Trophoblast cell (in vitro differentiated cells and primary cell): Measurements from ENCODE around the gene PLXND1.
A peak's percentile ranks its signal among the peaks of the same experiment; 100 is the strongest.

Experiments
- DNase-seq, 2 donors: peaks; one replicate each; pipeline ENCODE4 v3.0.0-alpha.2; 2016
- H2AFZ ChIP-seq: 2 replicates; pipeline ENCODE4 v1.6.1; 2013; ENCODE audit warnings: low read length, moderate library complexity, mild to moderate bottlenecking; ENCODE audit not compliant: insufficient read depth, poor library complexity
- H2AK5ac ChIP-seq: 2 replicates; pipeline ENCODE4 v1.6.1; 2013; ENCODE audit warnings: mild to moderate bottlenecking, low read length
- H2BK120ac ChIP-seq: 2 replicates; pipeline ENCODE4 v1.6.1; 2013; ENCODE audit warnings: low read length, mild to moderate bottlenecking, moderate library complexity; ENCODE audit not compliant: insufficient read depth, poor library complexity
- H2BK12ac ChIP-seq: 2 replicates; pipeline ENCODE4 v1.6.1; 2013; ENCODE audit warnings: mild to moderate bottlenecking, low read length, moderate library complexity
- H2BK5ac ChIP-seq: 2 replicates; pipeline ENCODE4 v1.6.1; 2013; ENCODE audit warnings: low read length, low read depth, moderate library complexity, mild to moderate bottlenecking; ENCODE audit not compliant: poor library complexity
- H3K14ac ChIP-seq: 2 replicates; pipeline ENCODE4 v1.6.1; 2013; ENCODE audit warnings: mild to moderate bottlenecking, low read length
- H3K18ac ChIP-seq: 2 replicates; pipeline ENCODE4 v1.6.1; 2013; ENCODE audit warnings: mild to moderate bottlenecking, low read length
- H3K23ac ChIP-seq: 2 replicates; pipeline ENCODE4 v1.6.1; 2013; ENCODE audit warnings: low read length
- H3K27ac ChIP-seq: 2 replicates; pipeline ENCODE4 v1.5.1; 2013; ENCODE audit warnings: low read depth, mild to moderate bottlenecking, inconsistent platforms, low read length, moderate library complexity
- H3K27me3 ChIP-seq: 2 replicates; pipeline ENCODE4 v1.6.1; 2013; ENCODE audit warnings: inconsistent platforms, mild to moderate bottlenecking, low read length, moderate library complexity; ENCODE audit not compliant: insufficient read depth
- H3K36me3 ChIP-seq, 2 experiments: 1 replicate in 1 of 2; 2 replicates in 1 of 2; pipeline ENCODE4 v1.6.1; 2013; ENCODE audit warnings: low read length in 2 of 2, mild to moderate bottlenecking in 2 of 2, moderate library complexity in 1 of 2; ENCODE audit not compliant: insufficient read depth in 2 of 2, control insufficient read depth in 1 of 2
- H3K4ac ChIP-seq: 2 replicates; pipeline ENCODE4 v1.6.1; 2013; ENCODE audit warnings: low read depth, mild to moderate bottlenecking, low read length, moderate library complexity
- H3K4me1 ChIP-seq, 2 experiments: 1 replicate in 1 of 2; 2 replicates in 1 of 2; pipeline ENCODE4 v1.6.1; 2013; ENCODE audit warnings: low read length in 2 of 2, mild to moderate bottlenecking in 2 of 2, moderate library complexity in 1 of 2; ENCODE audit not compliant: insufficient read depth in 2 of 2, control insufficient read depth in 1 of 2
- H3K4me2 ChIP-seq: 2 replicates; pipeline ENCODE4 v1.6.1; 2013; ENCODE audit warnings: inconsistent platforms, mild to moderate bottlenecking, low read length, moderate library complexity
- H3K4me3 ChIP-seq: 2 replicates; pipeline ENCODE4 v1.5.1; 2013; ENCODE audit warnings: mild to moderate bottlenecking, low read depth, low read length, inconsistent platforms
- H3K79me1 ChIP-seq: one replicate; pipeline ENCODE4 v1.6.1; 2013; ENCODE audit warnings: low read length
- H3K79me2 ChIP-seq: 2 replicates; pipeline ENCODE4 v1.6.1; 2013; ENCODE audit warnings: low read length, mild to moderate bottlenecking; ENCODE audit not compliant: control insufficient read depth, insufficient read depth, poor library complexity
- H3K9ac ChIP-seq: 2 replicates; pipeline ENCODE4 v1.6.1; 2013; ENCODE audit warnings: mild to moderate bottlenecking, low read length
- H3K9me3 ChIP-seq: 2 replicates; pipeline ENCODE4 v1.6.1; 2013; ENCODE audit warnings: low read depth, mild to moderate bottlenecking, control low read depth, inconsistent platforms, low read length; ENCODE audit not compliant: insufficient read depth
- H4K12ac ChIP-seq: 2 replicates; pipeline ENCODE4 v1.6.1; 2013; ENCODE audit warnings: low read depth, mild to moderate bottlenecking, low read length, moderate library complexity
- H4K8ac ChIP-seq: 2 replicates; pipeline ENCODE4 v1.6.1; 2013; ENCODE audit warnings: low read depth, mild to moderate bottlenecking, low read length, moderate library complexity
- H4K91ac ChIP-seq: one replicate; pipeline ENCODE4 v1.6.1; 2013; ENCODE audit warnings: low read depth, mild to moderate bottlenecking, low read length, moderate library complexity
- WGBS: extraction: QIAGEN DNeasy Blood & Tissue Kit; methylation state at CpG from one replicate; pipeline ENCODE4 v1.1.7; 2013; ENCODE audit warnings: missing lambda C conversion rate; ENCODE audit not compliant: insufficient read length, insufficient coverage; ENCODE audit errors: extremely low coverage; 5-methylcytosine and 5-hydroxymethylcytosine counted together

Gene PLXND1

GRCh38 chr3:129554356-129555152 lies 51.9 kb downstream of the PLXND1 start:
- Histone ChIP-seq H3K4me2 (no peak overlapping the region), H4K91ac (no peak overlapping the region)

GRCh38 chr3:129553719-129554118 lies 52.8 kb downstream of the PLXND1 start:
- peaks cover 9% of the 10 kb centered on the region for H3K79me1 ChIP-seq
- no peaks in the 10 kb centered on the region for H3K27me3 ChIP-seq
- no peak overlapping the region for H2BK5ac ChIP-seq
- no peak overlapping the region for H4K8ac ChIP-seq
- H3K23ac ChIP-seq = no peak overlapping the region
- peaks cover 39 to 40% of the 10 kb centered on the region in 2 experiments for H3K36me3 ChIP-seq
- no peak overlapping the region for H2BK120ac ChIP-seq
- H3K14ac ChIP-seq = no peak overlapping the region
- H2AK5ac ChIP-seq = no peak overlapping the region
- WGBS = no CpG with 5 or more reads among the region's 15 CpGs
- H3K4me2 ChIP-seq = no peak overlapping the region
- no peak overlapping the region for H4K91ac ChIP-seq
- H3K4me3 ChIP-seq = no peak overlapping the region
- peak in 1 of 2 donors; percentile 33 for DNase-seq
- H3K9me3 ChIP-seq = no peaks in the 10 kb centered on the region
- peaks cover 2% of the 10 kb centered on the region for H3K79me2 ChIP-seq
- no peak overlapping the region for H2BK12ac ChIP-seq
- peaks cover 13 to 15% of the 10 kb centered on the region in 2 experiments for H3K4me1 ChIP-seq
- H4K12ac ChIP-seq = no peak overlapping the region
- no peak overlapping the region for H3K4ac ChIP-seq
- H3K9ac ChIP-seq = no peak overlapping the region
- H3K18ac ChIP-seq = no peak overlapping the region
- H3K27ac ChIP-seq = no peak overlapping the region
- H2AFZ ChIP-seq = no peak overlapping the region

More at GRCh38 chr3:129554356-129555152, 51.9 kb downstream of the PLXND1 start:
- Histone ChIP-seq H3K27ac (no peak overlapping the region), H3K9ac (no peak overlapping the region), H3K4me1 (peaks cover 6 to 13% of the 10 kb centered on the region in 2 experiments), H2BK12ac (no peak overlapping the region), H3K23ac (no peak overlapping the region), H3K4ac (no peak overlapping the region), H2BK5ac (no peak overlapping the region), H3K4me3 (no peak overlapping the region), H4K8ac (no peak overlapping the region), H2AFZ (no peak overlapping the region), H3K79me1 (peaks cover 3% of the 10 kb centered on the region), H3K14ac (no peak overlapping the region), H3K9me3 (no peaks in the 10 kb centered on the region), H2BK120ac (no peak overlapping the region), H4K12ac (no peak overlapping the region), H3K18ac (no peak overlapping the region), H3K36me3 (peaks cover 47 to 48% of the 10 kb centered on the region in 2 experiments), H2AK5ac (no peak overlapping the region), H3K27me3 (no peaks in the 10 kb centered on the region), H3K79me2 (no peaks in the 10 kb centered on the region)
- no CpG with 5 or more reads among the region's 13 CpGs for WGBS
- no peak for DNase-seq

GRCh38 chr3:129553171-129553570 lies 53.3 kb downstream of the PLXND1 start:
- Histone ChIP-seq H3K4me1 (peaks cover 14 to 16% of the 10 kb centered on the region in 2 experiments), H4K12ac (no peak overlapping the region), H3K9me3 (no peaks in the 10 kb centered on the region), H3K27me3 (no peaks in the 10 kb centered on the region), H2AFZ (no peak overlapping the region), H3K18ac (no peak overlapping the region), H3K23ac (no peak overlapping the region), H3K79me2 (peaks cover 2% of the 10 kb centered on the region), H4K91ac (no peak overlapping the region), H2BK5ac (no peak overlapping the region), H2BK120ac (no peak overlapping the region), H3K4me3 (no peak overlapping the region), H3K27ac (no peak overlapping the region), H3K79me1 (peaks cover 13% of the 10 kb centered on the region), H3K36me3 (peaks cover 34% of the 10 kb centered on the region in 2 experiments), H3K14ac (no peak overlapping the region), H3K9ac (no peak overlapping the region), H2BK12ac (no peak overlapping the region), H3K4me2 (no peak overlapping the region), H4K8ac (no peak overlapping the region), H3K4ac (no peak overlapping the region), H2AK5ac (no peak overlapping the region)
- DNase-seq = no peak
- WGBS = no CpG with 5 or more reads among the region's 6 CpGs

GRCh38 chr3:129552287-129553050 lies 54.0 kb downstream of the PLXND1 start:
- no peak overlapping the region for H3K4me3 ChIP-seq
- no peak overlapping the region for H3K18ac ChIP-seq
- no peak overlapping the region for H3K23ac ChIP-seq
- no peak overlapping the region for H4K12ac ChIP-seq
- no peaks in the 10 kb centered on the region for H3K9me3 ChIP-seq
- no peak overlapping the region for H3K4ac ChIP-seq
- DNase-seq = no peak
- H2BK120ac ChIP-seq = no peak overlapping the region
- H3K4me1 ChIP-seq = peaks cover 14 to 16% of the 10 kb centered on the region in 2 experiments
- no peak overlapping the region for H2AFZ ChIP-seq
- H3K36me3 ChIP-seq = peaks cover 26 to 27% of the 10 kb centered on the region in 2 experiments
- no peak overlapping the region for H3K14ac ChIP-seq
- no peak overlapping the region for H2AK5ac ChIP-seq
- peaks cover 2% of the 10 kb centered on the region for H3K79me2 ChIP-seq
- no peak overlapping the region for H4K8ac ChIP-seq
- WGBS = no CpG with 5 or more reads among the region's 10 CpGs
- H3K4me2 ChIP-seq = no peak overlapping the region
- H3K27me3 ChIP-seq = no peaks in the 10 kb centered on the region
- no peak overlapping the region for H3K9ac ChIP-seq
- no peak overlapping the region for H2BK5ac ChIP-seq
- no peak overlapping the region for H4K91ac ChIP-seq
- H2BK12ac ChIP-seq = no peak overlapping the region
- peaks cover 13% of the 10 kb centered on the region for H3K79me1 ChIP-seq
- no peak overlapping the region for H3K27ac ChIP-seq
